HG02884 (cell line): ENCODE measurements around the gene FKBP5.
"Not testable (repeated sequence)": the region's sequence is repeated elsewhere in the genome, so short reads cannot be mapped to it uniquely, and the experiment has no call there.

Experiments
- ATAC-seq: cut with Tn5 transposase; IDR thresholded peaks from one replicate; pipeline ENCODE4 v1.9.1; 2021; ENCODE audit warnings: mild to moderate bottlenecking, moderate library complexity; ENCODE audit not compliant: unreplicated experiment

Gene FKBP5

GRCh38 chr6:35624341-35625070 is 64.2 kb downstream of the FKBP5 start:
- no peak for ATAC-seq

- no peak for ATAC-seq
Observed at GRCh38 chr6:35622283-35622682, 66.4 kb downstream of the FKBP5 start.

- no peak for ATAC-seq
Observed at GRCh38 chr6:35620706-35621105, 68.0 kb downstream of the FKBP5 start.

GRCh38 chr6:35613762-35614161 is 75.0 kb downstream of the FKBP5 start:
- no peak for ATAC-seq

GRCh38 chr6:35611240-35611639 is 77.5 kb downstream of the FKBP5 start:
- no peak for ATAC-seq

GRCh38 chr6:35610830-35611229 is 77.9 kb downstream of the FKBP5 start:
- no peak for ATAC-seq

- ATAC-seq: no peak
Observed at GRCh38 chr6:35609588-35609987, 79.1 kb downstream of the FKBP5 start.

GRCh38 chr6:35607517-35608233 is 81.0 kb downstream of the FKBP5 start:
- no peak for ATAC-seq

- ATAC-seq: no peak
Observed at GRCh38 chr6:35605600-35605999, 83.1 kb downstream of the FKBP5 start.

GRCh38 chr6:35603326-35604202 is 85.2 kb downstream of the FKBP5 start:
- ATAC-seq: no peak

GRCh38 chr6:35602133-35602946 is 86.4 kb downstream of the FKBP5 start:
- ATAC-seq: no peak

GRCh38 chr6:35601331-35602132 is 87.2 kb downstream of the FKBP5 start:
- ATAC-seq: no peak

- ATAC-seq: no peak
Observed at GRCh38 chr6:35600659-35601125, 88.0 kb downstream of the FKBP5 start.

GRCh38 chr6:35599761-35600658 is 88.7 kb downstream of the FKBP5 start:
- ATAC-seq: no peak

- not testable (repeated sequence) for ATAC-seq
Observed at GRCh38 chr6:35598621-35599020, 90.1 kb downstream of the FKBP5 start.

- ATAC-seq: no peak
Observed at GRCh38 chr6:35596448-35597442, 92.0 kb downstream of the FKBP5 start.

- ATAC-seq: no peak
Observed at GRCh38 chr6:35594503-35595186, 94.1 kb downstream of the FKBP5 start.
